ENCODE data around the gene TBC1D22A. TPM values are rescaled to one million over a fixed set of nuclear protein-coding genes. Genes with fewer than 3 reads are reported as not detected.
A peak's percentile ranks its signal among the peaks of the same experiment; 100 is the strongest.

TBC1D22A gene
- total and polyA plus RNA-seq, 8 donors = 14.4 to 33.5 (median 15.7) TPM

DNA sequence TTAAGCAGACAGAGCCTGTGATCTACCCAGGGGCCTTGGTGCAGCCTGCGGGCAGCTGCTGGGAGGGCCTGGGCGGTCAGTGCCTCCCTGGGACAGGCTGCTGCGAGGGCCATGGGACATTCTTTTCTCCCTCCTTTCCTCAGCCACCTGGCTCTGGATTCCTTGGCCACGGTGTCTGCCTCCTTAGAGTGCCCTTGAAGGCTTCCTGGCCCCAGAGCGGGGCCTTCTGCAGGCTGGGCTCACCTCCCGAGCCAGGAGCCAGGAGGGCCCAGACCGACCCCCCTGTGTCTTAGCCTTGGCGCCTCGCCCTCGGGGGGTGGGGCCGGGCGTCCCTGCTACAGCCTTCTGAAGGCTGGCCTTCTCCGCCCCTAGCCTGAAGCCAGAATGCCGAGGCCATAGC is 231.2 kb downstream of the TBC1D22A start:
- Histone ChIP-seq H3K9me3 (no peaks in the 10 kb centered on the region), H3K4me3 (no peak overlapping the region), H3K36me3 (peaks cover 0 to 49% of the 10 kb centered on the region in 2 donors), H3K27ac (no peak overlapping the region), H3K27me3 (no peaks in the 10 kb centered on the region), H3K4me1 (no peaks in the 10 kb centered on the region)
- peak in 3 of 4 donors; percentile 53 to 85 (median 71) for DNase-seq
- TF ChIP-seq, protein P1, sequence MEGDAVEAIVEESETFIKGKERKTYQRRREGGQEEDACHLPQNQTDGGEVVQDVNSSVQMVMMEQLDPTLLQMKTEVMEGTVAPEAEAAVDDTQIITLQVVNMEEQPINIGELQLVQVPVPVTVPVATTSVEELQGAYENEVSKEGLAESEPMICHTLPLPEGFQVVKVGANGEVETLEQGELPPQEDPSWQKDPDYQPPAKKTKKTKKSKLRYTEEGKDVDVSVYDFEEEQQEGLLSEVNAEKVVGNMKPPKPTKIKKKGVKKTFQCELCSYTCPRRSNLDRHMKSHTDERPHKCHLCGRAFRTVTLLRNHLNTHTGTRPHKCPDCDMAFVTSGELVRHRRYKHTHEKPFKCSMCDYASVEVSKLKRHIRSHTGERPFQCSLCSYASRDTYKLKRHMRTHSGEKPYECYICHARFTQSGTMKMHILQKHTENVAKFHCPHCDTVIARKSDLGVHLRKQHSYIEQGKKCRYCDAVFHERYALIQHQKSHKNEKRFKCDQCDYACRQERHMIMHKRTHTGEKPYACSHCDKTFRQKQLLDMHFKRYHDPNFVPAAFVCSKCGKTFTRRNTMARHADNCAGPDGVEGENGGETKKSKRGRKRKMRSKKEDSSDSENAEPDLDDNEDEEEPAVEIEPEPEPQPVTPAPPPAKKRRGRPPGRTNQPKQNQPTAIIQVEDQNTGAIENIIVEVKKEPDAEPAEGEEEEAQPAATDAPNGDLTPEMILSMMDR (IDR thresholded peaks at IDR 0.05) = no peak
- peak; percentile 92 for ATAC-seq
- intact Hi-C loops (cut with DNase I) = no loop called here

- TF ChIP-seq, protein P1 (IDR thresholded peaks at IDR 0.05) = no peak
- H3K4me3 ChIP-seq = no peak overlapping the region
- intact Hi-C loops (cut with DNase I) = no loop called here
These were observed 231.8 kb downstream of the TBC1D22A start for GRCh38 chr22:46994265-46994664.

DNA sequence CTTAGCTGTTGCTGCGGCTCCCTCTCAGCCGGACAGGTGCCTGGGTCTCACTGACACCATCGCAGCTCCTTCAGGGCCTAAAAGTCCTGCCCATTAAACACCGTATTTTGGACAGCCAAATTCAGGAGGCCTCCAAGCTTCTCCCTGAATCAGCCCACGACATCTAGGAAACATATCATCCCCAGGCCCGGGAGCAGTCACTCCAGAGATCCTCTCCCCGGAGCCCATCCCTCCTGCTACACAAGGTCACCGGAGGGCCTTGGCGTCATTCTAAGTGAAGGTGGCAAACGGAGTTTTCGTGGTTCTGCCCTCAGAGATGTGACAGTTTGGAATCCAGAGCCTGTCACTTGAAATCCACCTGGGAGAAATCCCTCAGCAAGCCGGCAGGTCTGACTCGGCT is 232.5 kb downstream of the TBC1D22A start:
- no peak overlapping the region for H3K27ac ChIP-seq
- no peak for DNase-seq

More at GRCh38 chr22:46994265-46994664, 231.8 kb downstream of the TBC1D22A start:
- Histone ChIP-seq H3K4me1 (no peaks in the 10 kb centered on the region), H3K27me3 (no peaks in the 10 kb centered on the region), H3K9me3 (no peaks in the 10 kb centered on the region), H3K27ac (no peak overlapping the region), H3K36me3 (peaks cover 0 to 55% of the 10 kb centered on the region in 2 donors)
- ATAC-seq (no peak), DNase-seq (peak in 1 of 4 donors; percentile 61)

GRCh38 chr22:46995501-46996360 is 233.3 kb downstream of the TBC1D22A start:
- Histone ChIP-seq H3K27me3 (no peaks in the 10 kb centered on the region), H3K9me3 (no peaks in the 10 kb centered on the region), H3K4me3 (no peak overlapping the region), H3K27ac (no peak overlapping the region), H3K4me1 (no peaks in the 10 kb centered on the region), H3K36me3 (peaks cover 0 to 51% of the 10 kb centered on the region in 2 donors)
- ATAC-seq = no peak
- DNase-seq = peak in 1 of 4 donors; percentile 65
- intact Hi-C loops (cut with DNase I) = no loop called here
- TF ChIP-seq, protein P1 (IDR thresholded peaks at IDR 0.05) = no peak

More for the DNA sequence above, 232.5 kb downstream of the TBC1D22A start:
- TF ChIP-seq, protein P1 (IDR thresholded peaks at IDR 0.05) = no peak
- peaks cover 0 to 57% of the 10 kb centered on the region in 2 donors for H3K36me3 ChIP-seq
- no peak overlapping the region for H3K4me3 ChIP-seq
- no peaks in the 10 kb centered on the region for H3K27me3 ChIP-seq
- no peak for ATAC-seq
- no peaks in the 10 kb centered on the region for H3K9me3 ChIP-seq
- intact Hi-C loops (cut with DNase I) = no loop called here
- H3K4me1 ChIP-seq = no peaks in the 10 kb centered on the region

GRCh38 chr22:46996595-46997310 is 234.3 kb downstream of the TBC1D22A start:
- TF ChIP-seq, protein P1 (IDR thresholded peaks at IDR 0.05) = no peak
- no peaks in the 10 kb centered on the region for H3K9me3 ChIP-seq
- ATAC-seq = no peak
- DNase-seq = no peak
- H3K36me3 ChIP-seq = peaks cover 0 to 41% of the 10 kb centered on the region in 2 donors
- H3K4me3 ChIP-seq = no peak overlapping the region
- intact Hi-C loops (cut with DNase I) = no loop called here
- no peaks in the 10 kb centered on the region for H3K4me1 ChIP-seq
- no peak overlapping the region for H3K27ac ChIP-seq
- no peaks in the 10 kb centered on the region for H3K27me3 ChIP-seq

All from left lung (tissue), 10 donors.